Fibroblast of pulmonary artery (primary cell): ENCODE data around the gene KLC1.

ENCODE experiments used
- DNase-seq: peaks from one replicate; pipeline ENCODE4 v3.0.0-alpha.2; 2010; ENCODE audit warnings: low read depth
- H3K4me3 ChIP-seq: replicated peaks from 2 replicates; pipeline ENCODE4 v1.5.1; 2011; ENCODE audit warnings: low read depth, mild to moderate bottlenecking, control low read depth, low read length, moderate library complexity
- TF ChIP-seq, protein P1 (sequence below): IDR thresholded peaks from 2 replicates; pipeline ENCODE4 v1.5.1; 2011; ENCODE audit warnings: mild to moderate bottlenecking, control low read depth, low read length, inconsistent platforms; ENCODE audit errors: missing control alignments

The KLC1 gene

DNA sequence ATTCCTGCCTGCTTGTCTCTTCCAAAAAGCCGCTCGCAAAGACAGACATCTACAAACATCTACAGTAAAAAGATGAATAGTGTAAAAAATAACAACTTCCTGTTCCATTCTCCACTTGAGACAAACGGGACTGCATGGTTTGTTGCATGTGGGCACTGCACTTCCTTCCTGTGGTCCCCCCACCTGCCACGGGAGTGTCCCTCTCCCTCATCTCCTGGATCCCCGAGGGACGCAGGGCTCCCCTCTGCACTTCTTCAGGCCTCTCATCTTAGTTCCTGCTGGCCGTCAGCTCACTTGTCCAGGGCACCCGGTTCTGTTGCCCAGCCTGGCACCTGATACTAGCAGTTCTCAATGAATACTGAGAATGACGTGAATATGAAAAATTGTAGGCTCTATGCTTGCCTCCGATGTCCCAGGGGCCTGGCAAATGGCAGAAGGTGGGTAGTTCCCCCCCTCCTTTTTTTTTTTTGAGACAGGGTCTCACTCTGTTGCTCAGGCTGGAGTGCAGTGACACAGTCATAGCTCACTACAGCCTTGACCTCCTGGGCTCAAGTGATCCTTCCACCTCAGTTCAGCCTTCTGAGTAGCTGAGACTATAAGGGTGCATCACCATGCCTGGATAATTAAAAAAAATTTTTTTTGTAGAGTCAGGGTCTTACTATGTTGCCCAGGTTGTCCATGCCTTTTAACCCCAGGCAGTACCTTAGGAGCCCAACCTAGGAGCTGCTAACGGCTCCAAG lies 3.5 kb upstream of the KLC1 start:
- H3K4me3 ChIP-seq, result no peak overlapping the region
- TF ChIP-seq, protein P1, sequence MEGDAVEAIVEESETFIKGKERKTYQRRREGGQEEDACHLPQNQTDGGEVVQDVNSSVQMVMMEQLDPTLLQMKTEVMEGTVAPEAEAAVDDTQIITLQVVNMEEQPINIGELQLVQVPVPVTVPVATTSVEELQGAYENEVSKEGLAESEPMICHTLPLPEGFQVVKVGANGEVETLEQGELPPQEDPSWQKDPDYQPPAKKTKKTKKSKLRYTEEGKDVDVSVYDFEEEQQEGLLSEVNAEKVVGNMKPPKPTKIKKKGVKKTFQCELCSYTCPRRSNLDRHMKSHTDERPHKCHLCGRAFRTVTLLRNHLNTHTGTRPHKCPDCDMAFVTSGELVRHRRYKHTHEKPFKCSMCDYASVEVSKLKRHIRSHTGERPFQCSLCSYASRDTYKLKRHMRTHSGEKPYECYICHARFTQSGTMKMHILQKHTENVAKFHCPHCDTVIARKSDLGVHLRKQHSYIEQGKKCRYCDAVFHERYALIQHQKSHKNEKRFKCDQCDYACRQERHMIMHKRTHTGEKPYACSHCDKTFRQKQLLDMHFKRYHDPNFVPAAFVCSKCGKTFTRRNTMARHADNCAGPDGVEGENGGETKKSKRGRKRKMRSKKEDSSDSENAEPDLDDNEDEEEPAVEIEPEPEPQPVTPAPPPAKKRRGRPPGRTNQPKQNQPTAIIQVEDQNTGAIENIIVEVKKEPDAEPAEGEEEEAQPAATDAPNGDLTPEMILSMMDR, result no peak
- peak; percentile 14 for DNase-seq

DNA sequence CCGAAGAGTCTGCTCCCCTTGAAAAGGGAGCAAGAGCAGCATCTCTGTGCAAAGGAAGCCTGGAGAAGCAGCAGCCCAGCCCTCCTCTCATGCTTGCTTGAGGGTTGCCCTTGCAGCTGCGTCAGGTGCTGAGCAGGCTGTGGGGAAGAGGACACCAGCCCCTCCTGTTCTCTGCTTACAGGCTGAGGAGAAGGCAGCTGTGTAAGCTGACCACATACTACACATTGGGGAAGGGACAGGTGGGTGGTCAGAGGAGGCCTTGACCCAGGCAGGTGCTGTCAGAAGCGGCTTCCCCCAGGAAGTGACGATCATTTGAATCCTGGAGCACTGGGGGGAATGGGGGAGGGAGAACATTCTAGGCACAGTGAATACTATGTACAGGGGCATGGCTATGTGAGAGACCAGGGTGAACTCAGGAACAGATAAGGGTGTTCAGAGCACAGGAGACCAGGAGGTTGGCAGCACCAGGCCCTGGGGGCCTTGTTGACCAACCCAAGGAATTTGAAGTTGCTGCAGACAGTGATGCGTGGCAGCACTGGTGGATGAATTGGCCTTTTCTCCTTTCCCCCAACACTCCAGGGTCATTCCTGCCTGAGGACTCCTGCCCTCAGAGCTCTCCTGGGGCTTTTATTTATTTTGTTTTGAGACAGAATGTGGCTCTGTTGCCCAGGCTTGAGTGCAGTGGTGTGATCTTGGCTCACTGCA lies 2.7 kb upstream of the KLC1 start:
- TF ChIP-seq, protein P1, result no peak
- H3K4me3 ChIP-seq, result no peak overlapping the region
- DNase-seq, result no peak

DNA sequence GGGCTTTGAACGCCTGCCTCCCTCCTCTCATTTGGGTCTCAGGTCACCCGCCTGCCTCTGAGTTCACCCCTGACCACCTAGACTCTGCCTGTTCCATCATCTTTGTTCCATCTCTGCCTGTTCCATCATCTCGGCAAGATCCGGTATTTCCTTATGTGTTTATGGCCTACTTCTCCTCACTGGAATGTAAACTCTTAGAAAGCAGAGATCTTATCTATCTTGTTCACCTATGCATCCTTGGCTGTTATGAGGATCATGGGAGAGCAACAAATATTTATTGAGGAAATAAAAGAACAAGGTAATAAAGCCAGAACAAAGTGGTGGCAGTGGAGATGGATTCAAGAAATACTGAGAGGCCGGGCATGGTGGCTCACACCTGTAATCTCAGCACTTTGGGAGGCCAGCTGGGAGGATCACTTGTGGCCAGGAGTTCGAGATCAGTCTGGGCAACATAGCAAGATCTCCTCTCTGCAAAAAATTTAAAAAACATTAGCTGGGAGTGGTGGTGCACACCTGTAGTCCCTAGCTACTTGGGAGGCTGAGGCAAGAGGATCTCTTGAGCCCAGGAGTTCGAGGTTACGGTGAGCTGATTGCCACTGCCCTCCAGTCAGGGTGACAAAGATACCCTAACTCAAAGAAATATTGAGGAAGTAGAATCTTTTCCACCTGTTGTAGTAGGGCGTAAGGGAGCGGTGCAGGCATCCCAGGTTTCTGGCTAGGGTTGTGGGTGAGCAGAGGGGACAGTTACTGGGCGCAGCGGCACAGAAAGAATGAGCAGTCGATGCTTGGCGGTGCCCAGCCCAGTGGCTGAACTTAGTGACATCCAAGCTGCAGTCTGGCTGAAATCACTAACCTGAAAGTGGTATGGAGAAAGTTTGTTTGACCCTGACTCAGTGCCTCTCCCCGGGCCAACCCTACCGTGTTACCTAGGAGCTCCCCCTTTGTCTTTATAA lies 1.7 kb upstream of the KLC1 start:
- DNase-seq, result no peak
- H3K4me3 ChIP-seq, result no peak overlapping the region
- TF ChIP-seq, protein P1, result no peak

DNA sequence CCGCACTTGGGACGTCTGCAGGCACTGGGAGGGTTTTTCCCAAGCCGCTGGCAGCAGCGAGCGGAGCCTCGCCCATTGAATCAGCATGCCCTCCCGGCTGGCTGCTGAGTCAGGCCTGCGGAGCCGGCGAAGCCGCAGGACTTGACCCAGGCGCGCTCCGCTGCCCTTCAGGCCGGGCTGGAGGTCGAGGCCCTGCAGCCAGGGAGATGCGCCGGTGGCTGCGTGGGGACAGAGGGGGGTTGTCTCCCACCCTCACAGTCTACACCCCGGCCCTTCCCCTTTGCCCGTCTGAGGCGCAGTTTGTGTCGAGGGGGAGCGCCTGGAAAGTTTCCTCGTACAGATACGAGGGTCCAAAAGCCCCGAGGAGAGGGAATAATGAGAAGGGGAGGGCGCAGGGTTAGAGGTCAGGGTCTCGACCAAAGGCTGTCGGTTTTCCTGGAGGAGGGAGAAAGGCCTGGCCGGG lies 759 bp upstream of the KLC1 start:
- H3K4me3 ChIP-seq, result peak overlapping the region; percentile 67
- TF ChIP-seq, protein P1, result no peak
- peak; percentile 71 for DNase-seq

DNA sequence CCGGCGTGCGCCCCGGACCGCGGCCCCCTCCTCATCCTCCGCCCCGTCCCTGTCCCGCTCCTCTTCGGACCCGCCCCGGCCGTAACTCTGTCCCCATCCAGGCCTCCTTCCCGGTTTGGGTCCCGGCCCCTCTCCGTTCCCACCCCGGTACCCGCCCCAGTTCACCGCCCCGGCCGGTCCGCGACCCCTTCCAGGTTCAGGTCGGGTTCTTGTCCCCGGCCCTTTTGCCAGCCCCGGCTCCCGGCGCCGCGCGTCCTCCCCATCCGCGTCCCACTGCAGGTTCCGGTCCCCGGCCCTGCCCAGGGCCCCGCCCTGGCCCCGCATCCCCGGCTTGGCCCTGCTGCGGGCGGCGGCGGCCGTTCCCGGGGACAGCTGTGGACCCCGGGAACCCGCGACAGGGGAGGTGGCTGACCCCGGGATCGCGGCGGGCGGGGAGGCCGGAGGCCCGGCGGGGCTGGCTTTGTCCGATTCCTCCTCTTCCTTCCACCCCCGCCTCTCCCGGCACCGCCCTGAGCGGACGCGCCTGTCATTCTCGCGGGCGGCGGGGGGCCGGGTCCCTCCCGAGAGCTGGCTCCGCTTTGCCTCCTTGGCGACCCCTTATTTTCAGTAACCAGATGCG lies 601 bp downstream of the KLC1 start:
- no peak for DNase-seq
- peak overlapping the region; percentile 67 for H3K4me3 ChIP-seq
- TF ChIP-seq, protein P1, result no peak

DNA sequence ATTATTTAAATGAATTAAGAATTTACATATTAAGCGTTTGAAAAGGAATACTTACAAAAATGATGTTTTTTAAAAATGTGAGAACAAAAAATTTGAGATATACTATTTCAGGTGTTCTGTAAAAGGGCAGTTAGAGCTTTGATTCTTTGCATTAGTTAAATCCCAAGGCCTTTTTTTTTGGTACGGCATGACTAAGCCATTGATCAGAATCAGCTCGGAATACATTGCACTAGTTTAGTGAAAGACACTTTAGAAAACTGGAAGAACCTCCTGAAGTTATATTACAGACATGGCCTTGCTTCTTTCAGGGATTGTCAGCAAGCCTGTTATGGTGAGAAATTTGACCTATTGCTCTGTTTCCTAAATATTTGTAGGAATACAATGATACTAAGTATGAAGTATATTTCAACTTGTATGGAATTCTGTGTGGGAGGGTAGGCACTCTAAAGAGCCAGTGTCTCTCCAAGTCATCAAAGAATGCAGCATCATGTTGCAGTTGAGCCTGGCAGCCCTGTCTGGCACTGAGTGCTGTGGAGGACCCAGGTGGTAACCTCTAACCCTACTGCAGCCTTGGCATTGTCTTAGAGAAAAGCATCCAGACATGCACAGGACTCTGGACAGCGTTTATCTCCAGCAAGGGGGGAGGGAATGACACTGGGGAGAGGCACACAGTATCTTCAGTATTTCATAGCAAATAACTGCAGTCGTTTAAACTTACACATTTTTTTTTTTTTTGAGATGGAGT lies 1.5 kb downstream of the KLC1 start:
- TF ChIP-seq, protein P1, result no peak
- peak overlapping the region; percentile 67 for H3K4me3 ChIP-seq
- peak; percentile 24 for DNase-seq
